Type B pancreatic cell (in vitro differentiated cells): ENCODE data around the gene NEK9. TPM values are rescaled to one million over a fixed set of nuclear protein-coding genes. Genes with fewer than 3 reads are reported as not detected.
A peak's percentile ranks its signal among the peaks of the same experiment; 100 is the strongest.

Experiments
- DNase-seq: peaks from one replicate; pipeline ENCODE4 v3.0.0; 2021; ENCODE audit warnings: mixed read lengths; ENCODE audit not compliant: unreplicated experiment; ENCODE audit errors: extremely low spot score
- H3K27ac Mint-ChIP-seq: 2 replicates; pipeline ENCODE4 v1.8.0; 2021; ENCODE audit warnings: mild to moderate bottlenecking, mixed read lengths
- H3K27me3 Mint-ChIP-seq: 2 replicates; pipeline ENCODE4 v1.8.0; 2021; ENCODE audit warnings: mixed read lengths
- H3K36me3 Mint-ChIP-seq: 2 replicates; pipeline ENCODE4 v1.8.0; 2021; ENCODE audit warnings: mixed read lengths
- H3K4me1 Mint-ChIP-seq: one replicate; pipeline ENCODE4 v1.8.0; 2021; ENCODE audit warnings: mixed read lengths; ENCODE audit not compliant: unreplicated experiment
- H3K4me3 Mint-ChIP-seq: 2 replicates; pipeline ENCODE4 v1.8.0; 2021; ENCODE audit warnings: mild to moderate bottlenecking, mixed read lengths
- H3K9me3 Mint-ChIP-seq: 2 replicates; pipeline ENCODE4 v1.8.0; 2021; ENCODE audit warnings: mixed read lengths
- CTCF ChIP-seq: fragments of 200-600 bp; sonication (generic); conservative IDR thresholded peaks from 2 replicates; pipeline ENCODE4 v1.5.0; 2021; ENCODE audit warnings: antibody characterized with exemption, mild to moderate bottlenecking
- total RNA-seq: library from RNA; stranded (reverse); gene quantifications from 2 replicates; pipeline ENCODE4 v1.2.1, GENCODE V29; 2021; ENCODE audit warnings: low replicate concordance

NEK9 gene
- total RNA-seq, 1 donor from 2014 or later = 117 TPM

GRCh38 chr14:75053396-75054291, 73.2 kb downstream of the NEK9 start:
- TF ChIP-seq CTCF = no peak
- H3K4me3 Mint-ChIP-seq = peak overlapping the region; percentile 7
- H3K27me3 Mint-ChIP-seq = peaks cover 3% of the 10 kb centered on the region
- H3K9me3 Mint-ChIP-seq = peaks cover 3% of the 10 kb centered on the region
- peaks cover 36% of the 10 kb centered on the region for H3K36me3 Mint-ChIP-seq
- DNase-seq = no peak
- H3K27ac Mint-ChIP-seq = peak overlapping the region; percentile 16
- H3K4me1 Mint-ChIP-seq = peaks cover 14% of the 10 kb centered on the region

- Mint-ChIP-seq H3K4me3 (peak overlapping the region; percentile 95), H3K27me3 (peaks cover 3% of the 10 kb centered on the region), H3K27ac (peak overlapping the region; percentile 93), H3K36me3 (peaks cover 43% of the 10 kb centered on the region), H3K9me3 (no peaks in the 10 kb centered on the region), H3K4me1 (peaks cover 13% of the 10 kb centered on the region)
- DNase-seq = no peak
- no peak for TF ChIP-seq CTCF
Observed at GRCh38 chr14:75051556-75051899, 75.3 kb downstream of the NEK9 start.

DNA sequence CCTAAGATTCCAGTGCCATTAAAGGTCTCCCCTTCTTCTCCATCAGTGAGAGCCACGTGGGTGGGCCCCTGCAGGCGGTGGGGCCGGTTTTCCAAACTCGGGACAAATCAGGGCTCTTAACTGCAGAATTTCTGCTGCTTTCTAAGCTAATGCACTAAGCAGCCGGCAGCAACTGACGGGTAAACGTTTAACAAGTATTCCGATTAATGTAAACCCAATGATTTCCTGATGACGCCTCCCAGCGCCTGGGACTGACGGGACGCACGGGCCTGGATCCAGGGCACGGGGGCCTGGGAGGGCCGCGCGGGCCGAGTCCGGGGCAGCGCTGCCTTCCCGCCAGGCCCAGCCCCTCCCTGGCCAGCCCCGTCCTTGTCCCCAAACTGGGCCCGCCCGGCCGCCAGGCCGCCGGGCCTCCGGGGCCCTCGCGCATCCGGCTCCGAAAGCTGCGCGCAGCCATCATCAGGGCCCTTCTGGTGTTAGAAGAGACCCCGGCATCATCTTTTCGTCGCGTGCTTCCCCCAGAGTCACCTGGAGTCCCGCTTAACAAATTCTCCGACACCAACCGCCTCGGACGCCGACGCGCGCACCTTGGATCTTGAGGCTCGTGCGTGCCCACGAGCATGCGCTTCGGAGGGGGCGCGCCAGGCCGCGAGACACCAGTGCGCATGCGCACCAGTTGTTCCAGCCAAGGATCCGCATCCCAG, 75.8 kb downstream of the NEK9 start, which contains the start of gene MLH3:
TSS of gene MLH3 (minus strand) at position 616 of the 704 bp plus-strand sequence. CDS start 1,812 bp downstream, outside the sequence.
- Mint-ChIP-seq H3K36me3 (peaks cover 44% of the 10 kb centered on the region), H3K27ac (peak within 1 kb of the TSS; percentile 93), H3K4me3 (peak within 1 kb of the TSS; percentile 95), H3K27me3 (peaks cover 3% of the 10 kb centered on the region), H3K9me3 (no peaks in the 10 kb centered on the region), H3K4me1 (peaks cover 17% of the 10 kb centered on the region)
- peak; percentile 88 for DNase-seq
- TF ChIP-seq CTCF = no peak

DNA sequence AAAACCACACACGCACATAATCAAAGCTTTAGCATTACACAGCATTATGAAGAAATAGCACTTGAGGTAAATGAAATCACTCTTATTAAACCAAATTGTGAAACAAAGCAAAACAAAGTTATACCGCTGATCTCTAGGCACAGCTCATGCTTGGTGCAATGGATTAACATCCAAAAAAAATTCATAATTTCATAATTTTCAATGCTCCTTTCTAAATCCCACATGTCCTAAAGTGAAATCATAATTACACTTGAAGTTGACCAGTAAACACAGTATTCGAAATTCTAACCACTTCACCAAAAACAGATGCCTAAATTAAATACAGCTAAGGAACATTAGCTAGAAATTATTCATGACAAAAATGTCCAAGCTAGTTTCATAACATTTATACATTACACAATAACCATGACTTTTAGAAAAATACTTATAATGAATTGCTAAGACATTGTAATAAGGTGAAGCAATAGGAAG, 77.1 kb downstream of the NEK9 start:
- H3K9me3 Mint-ChIP-seq = no peaks in the 10 kb centered on the region
- TF ChIP-seq CTCF = no peak
- H3K4me3 Mint-ChIP-seq = peak overlapping the region; percentile 86
- peaks cover 3% of the 10 kb centered on the region for H3K27me3 Mint-ChIP-seq
- H3K27ac Mint-ChIP-seq = no peak overlapping the region
- peaks cover 18% of the 10 kb centered on the region for H3K4me1 Mint-ChIP-seq
- DNase-seq = no peak
- peaks cover 39% of the 10 kb centered on the region for H3K36me3 Mint-ChIP-seq

DNA sequence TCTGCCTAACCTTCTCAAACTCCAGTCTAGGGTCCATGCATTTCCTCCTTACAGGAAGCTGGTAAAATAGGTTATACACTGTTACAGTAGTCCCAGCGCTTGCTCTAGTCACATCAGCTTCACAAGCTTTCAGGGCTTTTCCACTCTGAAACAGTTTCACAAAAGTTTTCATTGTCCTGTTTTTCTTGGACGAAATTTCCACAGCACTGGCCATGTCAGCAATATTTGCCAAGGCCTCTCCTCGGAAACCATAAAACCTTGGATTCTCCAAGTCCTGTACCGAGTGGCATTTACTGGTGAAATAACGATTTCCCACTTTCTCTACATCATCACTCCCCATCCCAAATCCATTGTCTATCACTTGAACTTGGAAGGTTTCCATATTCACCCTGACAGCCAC, 77.7 kb downstream of the NEK9 start:
- no peak for DNase-seq
- H3K36me3 Mint-ChIP-seq = peaks cover 43% of the 10 kb centered on the region
- peaks cover 3% of the 10 kb centered on the region for H3K27me3 Mint-ChIP-seq
- no peaks in the 10 kb centered on the region for H3K9me3 Mint-ChIP-seq
- TF ChIP-seq CTCF = no peak
- peaks cover 23% of the 10 kb centered on the region for H3K4me1 Mint-ChIP-seq
- H3K4me3 Mint-ChIP-seq = no peak overlapping the region
- no peak overlapping the region for H3K27ac Mint-ChIP-seq
